OCI-LY1 (cell line): Measurements from ENCODE around the gene COA5.

ENCODE experiments used
- H2AFZ ChIP-seq: fragments of 200-600 bp; sonication (generic), shearing (Covaris generic); 2 replicates; pipeline ENCODE4 v1.6.0; 2014; ENCODE audit warnings: antibody characterized with exemption, mild to moderate bottlenecking, low read length
- H3F3A ChIP-seq: fragments of 200-600 bp; sonication (generic), shearing (Covaris generic); 2 replicates; pipeline ENCODE4 v1.6.0; 2014; ENCODE audit warnings: mild to moderate bottlenecking, antibody characterized with exemption, low read length, moderate library complexity; ENCODE audit not compliant: insufficient read depth
- H3K27ac ChIP-seq: fragments of 200-600 bp; sonication (generic); 2 replicates; pipeline ENCODE4 v1.5.1; 2014; ENCODE audit warnings: low read length, mixed run types, mild to moderate bottlenecking, low read depth; ENCODE audit not compliant: poor library complexity, severe bottlenecking
- H3K27me3 ChIP-seq: fragments of 200-600 bp; sonication (generic); 2 replicates; pipeline ENCODE4 v1.6.0; 2014; ENCODE audit warnings: antibody characterized with exemption, mild to moderate bottlenecking, low read length, moderate library complexity; ENCODE audit not compliant: insufficient read depth
- H3K36me3 ChIP-seq: fragments of 200-600 bp; sonication (generic); 2 replicates; pipeline ENCODE4 v1.6.1; 2014; ENCODE audit warnings: mild to moderate bottlenecking, antibody characterized with exemption, low read length, moderate library complexity, mixed read lengths; ENCODE audit not compliant: insufficient read depth
- H3K4me1 ChIP-seq: fragments of 200-600 bp; sonication (generic); 2 replicates; pipeline ENCODE4 v1.5.1; 2014; ENCODE audit warnings: mild to moderate bottlenecking, low read length, moderate library complexity; ENCODE audit not compliant: insufficient read depth, severe bottlenecking
- H3K4me2 ChIP-seq: fragments of 200-600 bp; sonication (generic), shearing (Covaris generic); 2 replicates; pipeline ENCODE4 v1.6.1; 2014; ENCODE audit warnings: low read length
- H3K4me3 ChIP-seq: fragments of 200-600 bp; sonication (generic); 2 replicates; pipeline ENCODE4 v1.5.1; 2014; ENCODE audit warnings: low read length, low read depth, mild to moderate bottlenecking, mixed read lengths; ENCODE audit not compliant: poor library complexity, severe bottlenecking
- H3K79me2 ChIP-seq: fragments of 200-600 bp; shearing (Covaris generic); 2 replicates; pipeline ENCODE4 v1.6.1; 2016; ENCODE audit warnings: mixed run types, low read length, mixed read lengths; ENCODE audit not compliant: insufficient read depth
- H3K9ac ChIP-seq: fragments of 200-600 bp; sonication (generic), shearing (Covaris generic); 2 replicates; pipeline ENCODE4 v1.6.1; 2014; ENCODE audit warnings: mild to moderate bottlenecking, low read length, mixed read lengths
- H3K9me2 ChIP-seq: fragments of 200-600 bp; sonication (generic), shearing (Covaris generic); 2 replicates; pipeline ENCODE4 v1.6.1; 2014; ENCODE audit warnings: low read depth, mild to moderate bottlenecking, low read length, mixed read lengths
- H3K9me3 ChIP-seq: fragments of 200-600 bp; shearing (Covaris generic); 2 replicates; pipeline ENCODE4 v1.6.1; 2014; ENCODE audit warnings: low read length, mixed read lengths
- H4K20me1 ChIP-seq: fragments of 200-600 bp; sonication (generic), shearing (Covaris generic); 2 replicates; pipeline ENCODE4 v1.6.0; 2016; ENCODE audit warnings: mild to moderate bottlenecking, low read length; ENCODE audit not compliant: insufficient read depth
- CTCF ChIP-seq: fragments of 200-600 bp; sonication (generic), shearing (Covaris generic); IDR thresholded peaks from 2 replicates; pipeline ENCODE4 v1.5.1; 2017; ENCODE audit warnings: mild to moderate bottlenecking, antibody characterized with exemption, low read length, moderate library complexity, mixed read lengths
- EZH2 ChIP-seq: fragments of 200-600 bp; sonication (generic), shearing (Covaris generic); IDR thresholded peaks from 2 replicates; pipeline ENCODE4 v1.8.0; 2017; ENCODE audit warnings: borderline replicate concordance, mixed run types, mild to moderate bottlenecking, antibody characterized with exemption, low read length, moderate library complexity, mixed read lengths

COA5 gene

GRCh38 chr2:98607104-98607503, 1.2 kb downstream of the COA5 start:
- Histone ChIP-seq H3K4me2 (peak overlapping the region; percentile 98), H3K9ac (peak overlapping the region; percentile 97), H3K79me2 (peaks cover 16% of the 10 kb centered on the region), H3K27ac (no peak overlapping the region), H4K20me1 (no peaks in the 10 kb centered on the region), H3K27me3 (no peaks in the 10 kb centered on the region), H3F3A (no peaks in the 10 kb centered on the region), H3K4me3 (peak overlapping the region; percentile 96), H3K9me3 (no peaks in the 10 kb centered on the region), H2AFZ (no peak overlapping the region), H3K9me2 (no peaks in the 10 kb centered on the region), H3K36me3 (peaks cover 35% of the 10 kb centered on the region), H3K4me1 (peaks cover 34% of the 10 kb centered on the region)
- TF ChIP-seq EZH2 (no peak), CTCF (no peak)

GRCh38 chr2:98606431-98606830, 1.9 kb downstream of the COA5 start:
- Histone ChIP-seq H3K9me2 (no peaks in the 10 kb centered on the region), H2AFZ (no peak overlapping the region), H3K4me1 (peaks cover 34% of the 10 kb centered on the region), H3K9me3 (no peaks in the 10 kb centered on the region), H3K79me2 (peaks cover 16% of the 10 kb centered on the region), H4K20me1 (no peaks in the 10 kb centered on the region), H3K4me3 (no peak overlapping the region), H3K27ac (no peak overlapping the region), H3K9ac (no peak overlapping the region; the same call in 1 of the 2 replicates), H3F3A (no peaks in the 10 kb centered on the region), H3K27me3 (no peaks in the 10 kb centered on the region), H3K36me3 (peaks cover 36% of the 10 kb centered on the region), H3K4me2 (peak overlapping the region; percentile 98)
- no peak for TF ChIP-seq EZH2
- no peak for TF ChIP-seq CTCF

- no peaks in the 10 kb centered on the region for H3K9me2 ChIP-seq
- H3K27me3 ChIP-seq: no peaks in the 10 kb centered on the region
- H3K4me3 ChIP-seq: no peak overlapping the region
- no peak overlapping the region for H3K9ac ChIP-seq
- H4K20me1 ChIP-seq: no peaks in the 10 kb centered on the region
- H3K9me3 ChIP-seq: no peaks in the 10 kb centered on the region
- H2AFZ ChIP-seq: no peak overlapping the region
- TF ChIP-seq CTCF: no peak
- H3F3A ChIP-seq: no peaks in the 10 kb centered on the region
- no peak overlapping the region for H3K27ac ChIP-seq
- H3K4me1 ChIP-seq: peaks cover 24% of the 10 kb centered on the region
- peaks cover 34% of the 10 kb centered on the region for H3K36me3 ChIP-seq
- no peak overlapping the region for H3K4me2 ChIP-seq
- peaks cover 16% of the 10 kb centered on the region for H3K79me2 ChIP-seq
Measured at GRCh38 chr2:98605076-98605475, 3.2 kb downstream of the COA5 start.
